ENCODE results near the gene KAZN.

KAZN gene

DNA sequence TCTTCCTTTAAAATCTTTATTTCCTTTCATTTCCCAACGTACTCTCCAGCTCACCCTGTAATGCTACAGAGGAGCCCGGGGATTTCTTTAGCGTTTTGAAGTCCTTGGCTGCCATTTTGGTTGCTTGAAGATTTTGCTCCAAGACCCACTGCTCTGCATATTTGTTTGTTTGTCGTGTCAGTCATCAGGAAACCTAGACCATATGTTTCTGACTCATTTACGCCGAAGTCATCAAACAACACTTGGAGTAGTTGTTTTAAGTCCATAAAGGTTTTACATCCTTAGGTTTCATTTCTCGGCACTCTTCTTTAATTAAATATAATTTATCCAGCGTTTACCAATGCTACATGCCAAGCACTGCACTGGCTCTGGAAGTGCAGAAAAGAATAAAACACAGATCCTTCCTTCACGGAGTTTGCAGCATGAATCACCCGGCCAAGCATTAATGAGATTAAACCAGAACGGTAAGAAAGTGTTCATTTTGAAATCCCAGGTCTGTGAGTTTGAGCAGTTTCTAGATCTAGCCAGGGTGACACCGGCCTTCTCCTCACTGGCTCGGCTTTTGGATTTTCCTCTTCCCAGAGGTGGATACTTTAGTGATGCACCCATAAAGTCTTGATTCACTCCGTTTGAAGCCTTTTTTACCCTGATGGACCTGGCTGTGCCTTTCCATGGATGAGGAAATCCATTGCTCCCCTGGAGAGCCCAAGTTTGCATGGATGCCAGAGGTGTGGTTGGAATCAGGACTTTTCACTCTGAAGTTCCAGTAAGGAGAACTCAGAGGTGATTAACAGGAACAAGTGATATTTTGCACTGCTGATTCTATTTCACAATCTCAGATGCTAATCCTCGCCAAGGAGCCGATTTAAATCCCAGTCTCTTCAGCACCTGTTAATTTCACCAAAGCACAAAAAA lies 109.3 kb downstream of the KAZN start:
- no peaks in the 10 kb centered on the region for H3K79me2 ChIP-seq (ENCODE audit: control insufficient read depth, insufficient read depth, low read length, unreplicated experiment)
- no peaks in the 10 kb centered on the region for H3K4me1 ChIP-seq (ENCODE audit: control insufficient read depth, insufficient read depth, low read length, unreplicated experiment)
- no peak overlapping the region for H3K27ac ChIP-seq (ENCODE audit: low read depth, low read length)
- no peaks in the 10 kb centered on the region for H3K27me3 ChIP-seq (ENCODE audit: insufficient read depth, low read length)
- no peak overlapping the region for H2AFZ ChIP-seq (ENCODE audit: low read length, unreplicated experiment)
- no peak overlapping the region for H3K4me3 ChIP-seq (ENCODE audit: low read depth, low read length)
- no peaks in the 10 kb centered on the region for H3K36me3 ChIP-seq (ENCODE audit: insufficient read depth, low read length)

DNA sequence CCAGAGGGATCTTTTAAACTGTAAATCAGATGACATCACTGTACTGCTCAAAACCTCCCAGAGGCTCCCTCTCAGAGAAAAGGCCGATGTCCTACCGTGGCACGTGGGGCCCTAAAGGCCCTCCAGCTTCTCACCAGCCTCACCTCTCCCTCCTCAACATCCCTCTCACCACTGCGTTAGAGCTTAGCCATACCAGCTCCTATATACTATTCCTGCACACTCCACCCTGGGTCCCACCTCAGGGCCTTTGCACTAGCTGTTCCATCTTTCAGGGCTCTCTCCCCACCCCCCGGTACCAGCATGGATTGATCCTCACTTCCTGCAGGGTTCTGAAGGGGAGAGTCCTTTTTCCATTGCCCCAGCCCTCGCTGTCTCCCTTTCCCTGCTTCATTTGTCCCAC lies 111.8 kb downstream of the KAZN start:
- Histone ChIP-seq H3K36me3 (ENCODE audit: insufficient read depth, low read length) (no peaks in the 10 kb centered on the region), H3K27me3 (ENCODE audit: insufficient read depth, low read length) (no peaks in the 10 kb centered on the region), H3K4me1 (ENCODE audit: control insufficient read depth, insufficient read depth, low read length, unreplicated experiment) (no peaks in the 10 kb centered on the region), H3K27ac (ENCODE audit: low read depth, low read length) (no peak overlapping the region), H2AFZ (ENCODE audit: low read length, unreplicated experiment) (no peak overlapping the region), H3K79me2 (ENCODE audit: control insufficient read depth, insufficient read depth, low read length, unreplicated experiment) (no peaks in the 10 kb centered on the region), H3K4me3 (ENCODE audit: low read depth, low read length) (no peak overlapping the region)

DNA sequence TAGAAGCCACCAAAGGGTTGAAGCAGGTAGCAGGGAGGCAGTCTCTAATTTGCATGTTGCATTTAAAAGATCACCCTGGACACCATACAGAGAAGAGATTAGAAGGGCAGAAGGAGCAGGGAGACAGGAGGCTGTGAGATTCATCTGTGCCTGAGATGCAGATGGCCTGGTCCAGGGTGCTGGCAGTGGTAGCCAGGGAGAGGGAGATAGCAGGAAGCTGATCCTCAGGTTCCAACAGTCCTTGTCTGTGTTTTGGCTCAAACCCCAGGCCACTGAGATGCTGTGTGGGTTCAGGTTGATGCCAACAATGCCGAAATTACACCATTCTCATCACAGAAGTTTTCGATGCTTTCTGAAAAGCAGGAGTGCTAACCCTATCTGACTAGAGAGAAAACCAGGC lies 113.7 kb downstream of the KAZN start:
- Histone ChIP-seq H3K27ac (ENCODE audit: low read depth, low read length) (no peak overlapping the region), H3K27me3 (ENCODE audit: insufficient read depth, low read length) (no peaks in the 10 kb centered on the region), H2AFZ (ENCODE audit: low read length, unreplicated experiment) (no peak overlapping the region), H3K36me3 (ENCODE audit: insufficient read depth, low read length) (no peaks in the 10 kb centered on the region), H3K79me2 (ENCODE audit: control insufficient read depth, insufficient read depth, low read length, unreplicated experiment) (no peaks in the 10 kb centered on the region), H3K4me3 (ENCODE audit: low read depth, low read length) (no peak overlapping the region), H3K4me1 (ENCODE audit: control insufficient read depth, insufficient read depth, low read length, unreplicated experiment) (no peaks in the 10 kb centered on the region)

- Histone ChIP-seq H3K27ac (ENCODE audit: low read depth, low read length) (no peak overlapping the region), H3K27me3 (ENCODE audit: insufficient read depth, low read length) (no peaks in the 10 kb centered on the region), H2AFZ (ENCODE audit: low read length, unreplicated experiment) (no peak overlapping the region), H3K79me2 (ENCODE audit: control insufficient read depth, insufficient read depth, low read length, unreplicated experiment) (no peaks in the 10 kb centered on the region), H3K4me3 (ENCODE audit: low read depth, low read length) (no peak overlapping the region), H3K4me1 (ENCODE audit: control insufficient read depth, insufficient read depth, low read length, unreplicated experiment) (no peaks in the 10 kb centered on the region), H3K36me3 (ENCODE audit: insufficient read depth, low read length) (no peaks in the 10 kb centered on the region)
Measured at GRCh38 chr1:14713077-14713476, 114.6 kb downstream of the KAZN start.

- H3K4me1 ChIP-seq (ENCODE audit: control insufficient read depth, insufficient read depth, low read length, unreplicated experiment), result no peaks in the 10 kb centered on the region
- no peak overlapping the region for H3K27ac ChIP-seq (ENCODE audit: low read depth, low read length)
- no peak overlapping the region for H2AFZ ChIP-seq (ENCODE audit: low read length, unreplicated experiment)
- no peaks in the 10 kb centered on the region for H3K79me2 ChIP-seq (ENCODE audit: control insufficient read depth, insufficient read depth, low read length, unreplicated experiment)
- no peaks in the 10 kb centered on the region for H3K36me3 ChIP-seq (ENCODE audit: insufficient read depth, low read length)
- H3K4me3 ChIP-seq (ENCODE audit: low read depth, low read length), result no peak overlapping the region
- no peaks in the 10 kb centered on the region for H3K27me3 ChIP-seq (ENCODE audit: insufficient read depth, low read length)
Measured at GRCh38 chr1:14715266-14715665, 116.8 kb downstream of the KAZN start.

- no peak overlapping the region for H3K4me3 ChIP-seq (ENCODE audit: low read depth, low read length)
- H3K4me1 ChIP-seq (ENCODE audit: control insufficient read depth, insufficient read depth, low read length, unreplicated experiment), result no peaks in the 10 kb centered on the region
- H3K79me2 ChIP-seq (ENCODE audit: control insufficient read depth, insufficient read depth, low read length, unreplicated experiment), result no peaks in the 10 kb centered on the region
- no peak overlapping the region for H2AFZ ChIP-seq (ENCODE audit: low read length, unreplicated experiment)
- no peak overlapping the region for H3K27ac ChIP-seq (ENCODE audit: low read depth, low read length)
- no peaks in the 10 kb centered on the region for H3K27me3 ChIP-seq (ENCODE audit: insufficient read depth, low read length)
- no peaks in the 10 kb centered on the region for H3K36me3 ChIP-seq (ENCODE audit: insufficient read depth, low read length)
Measured at GRCh38 chr1:14715802-14716201, 117.3 kb downstream of the KAZN start.

DNA sequence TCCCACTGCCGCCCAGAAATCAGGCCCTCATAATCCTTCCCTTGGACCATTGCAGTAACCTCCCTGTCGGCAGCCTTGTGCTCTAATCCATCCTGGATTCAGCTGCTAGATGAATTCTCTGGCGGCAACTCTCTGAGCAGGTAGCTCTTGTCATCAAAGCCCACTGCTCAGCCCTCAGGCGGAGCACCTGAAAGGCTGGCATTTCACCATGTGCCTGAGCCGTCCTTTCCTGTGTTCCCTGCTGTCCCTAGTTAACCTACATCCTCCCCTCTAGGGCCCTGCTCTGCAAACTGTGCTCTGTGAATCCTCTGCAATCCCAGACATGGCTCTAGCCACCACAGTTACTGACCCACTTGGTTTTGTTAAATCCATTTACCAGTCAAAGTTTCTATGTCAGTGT lies 118.0 kb downstream of the KAZN start:
- H3K4me1 ChIP-seq (ENCODE audit: control insufficient read depth, insufficient read depth, low read length, unreplicated experiment), result no peaks in the 10 kb centered on the region
- H3K4me3 ChIP-seq (ENCODE audit: low read depth, low read length), result no peak overlapping the region
- no peaks in the 10 kb centered on the region for H3K27me3 ChIP-seq (ENCODE audit: insufficient read depth, low read length)
- H3K79me2 ChIP-seq (ENCODE audit: control insufficient read depth, insufficient read depth, low read length, unreplicated experiment), result no peaks in the 10 kb centered on the region
- no peaks in the 10 kb centered on the region for H3K36me3 ChIP-seq (ENCODE audit: insufficient read depth, low read length)
- H2AFZ ChIP-seq (ENCODE audit: low read length, unreplicated experiment), result no peak overlapping the region
- H3K27ac ChIP-seq (ENCODE audit: low read depth, low read length), result no peak overlapping the region

- H3K4me1 ChIP-seq (ENCODE audit: control insufficient read depth, insufficient read depth, low read length, unreplicated experiment), result no peaks in the 10 kb centered on the region
- no peak overlapping the region for H3K27ac ChIP-seq (ENCODE audit: low read depth, low read length)
- H3K36me3 ChIP-seq (ENCODE audit: insufficient read depth, low read length), result no peaks in the 10 kb centered on the region
- H3K79me2 ChIP-seq (ENCODE audit: control insufficient read depth, insufficient read depth, low read length, unreplicated experiment), result no peaks in the 10 kb centered on the region
- H2AFZ ChIP-seq (ENCODE audit: low read length, unreplicated experiment), result no peak overlapping the region
- H3K4me3 ChIP-seq (ENCODE audit: low read depth, low read length), result no peak overlapping the region
- no peaks in the 10 kb centered on the region for H3K27me3 ChIP-seq (ENCODE audit: insufficient read depth, low read length)
Measured at GRCh38 chr1:14718476-14718875, 120.0 kb downstream of the KAZN start.

DNA sequence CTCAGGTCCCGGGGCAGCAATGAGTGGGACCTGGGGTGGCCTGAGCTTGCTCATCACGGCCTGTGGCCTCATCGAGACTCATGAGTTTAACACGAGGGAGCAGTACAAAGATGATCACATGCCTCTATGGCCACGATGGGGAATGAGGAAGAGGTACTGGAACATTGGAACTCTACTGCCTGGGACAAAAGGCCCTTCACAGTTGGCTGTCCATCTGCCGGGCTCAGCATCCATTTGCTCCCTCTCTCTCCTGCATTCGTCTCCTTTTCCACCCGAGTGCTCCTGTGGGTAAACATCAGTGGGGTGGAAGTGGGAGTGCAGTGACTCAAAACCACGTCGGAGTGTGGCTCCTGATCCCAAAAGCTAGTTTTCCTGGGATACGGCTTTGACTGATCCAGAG lies 124.9 kb downstream of the KAZN start:
- Histone ChIP-seq H3K27ac (ENCODE audit: low read depth, low read length) (no peak overlapping the region), H2AFZ (ENCODE audit: low read length, unreplicated experiment) (no peak overlapping the region), H3K79me2 (ENCODE audit: control insufficient read depth, insufficient read depth, low read length, unreplicated experiment) (no peaks in the 10 kb centered on the region), H3K27me3 (ENCODE audit: insufficient read depth, low read length) (no peaks in the 10 kb centered on the region), H3K4me1 (ENCODE audit: control insufficient read depth, insufficient read depth, low read length, unreplicated experiment) (no peaks in the 10 kb centered on the region), H3K4me3 (ENCODE audit: low read depth, low read length) (no peak overlapping the region), H3K36me3 (ENCODE audit: insufficient read depth, low read length) (no peaks in the 10 kb centered on the region)

- no peak overlapping the region for H3K4me3 ChIP-seq (ENCODE audit: low read depth, low read length)
- no peaks in the 10 kb centered on the region for H3K27me3 ChIP-seq (ENCODE audit: insufficient read depth, low read length)
- no peaks in the 10 kb centered on the region for H3K36me3 ChIP-seq (ENCODE audit: insufficient read depth, low read length)
- no peak overlapping the region for H2AFZ ChIP-seq (ENCODE audit: low read length, unreplicated experiment)
- H3K4me1 ChIP-seq (ENCODE audit: control insufficient read depth, insufficient read depth, low read length, unreplicated experiment), result no peaks in the 10 kb centered on the region
- H3K27ac ChIP-seq (ENCODE audit: low read depth, low read length), result no peak overlapping the region
- no peaks in the 10 kb centered on the region for H3K79me2 ChIP-seq (ENCODE audit: control insufficient read depth, insufficient read depth, low read length, unreplicated experiment)
Measured at GRCh38 chr1:14724246-14724645, 125.8 kb downstream of the KAZN start.

GRCh38 chr1:14724678-14725077 lies 126.2 kb downstream of the KAZN start:
- no peak overlapping the region for H2AFZ ChIP-seq (ENCODE audit: low read length, unreplicated experiment)
- no peaks in the 10 kb centered on the region for H3K4me1 ChIP-seq (ENCODE audit: control insufficient read depth, insufficient read depth, low read length, unreplicated experiment)
- H3K4me3 ChIP-seq (ENCODE audit: low read depth, low read length), result no peak overlapping the region
- H3K36me3 ChIP-seq (ENCODE audit: insufficient read depth, low read length), result no peaks in the 10 kb centered on the region
- no peak overlapping the region for H3K27ac ChIP-seq (ENCODE audit: low read depth, low read length)
- H3K79me2 ChIP-seq (ENCODE audit: control insufficient read depth, insufficient read depth, low read length, unreplicated experiment), result no peaks in the 10 kb centered on the region
- H3K27me3 ChIP-seq (ENCODE audit: insufficient read depth, low read length), result no peaks in the 10 kb centered on the region

All from ACC112 (cell line).